ENCODE results near the gene ZNF474.

The ZNF474 gene

GRCh38 chr5:122120493-122120892, 8.9 kb upstream of the ZNF474 start:
- Histone ChIP-seq H3K36me3 (no peaks in the 10 kb centered on the region), H3K9me3 (no peaks in the 10 kb centered on the region), H3K4me3 (no peak overlapping the region), H3K27ac (no peak overlapping the region), H3K4me1 (peaks cover 0 to 5% (median 0%) of the 10 kb centered on the region in 4 donors), H3K27me3 (no peaks in the 10 kb centered on the region)
- intact Hi-C loops (cut with DNase I; ENCODE audit: low total_unique reads) = no loop called here
- no peak for DNase-seq
- TF ChIP-seq CTCF (IDR thresholded peaks at IDR 0.05) = no peak

DNA sequence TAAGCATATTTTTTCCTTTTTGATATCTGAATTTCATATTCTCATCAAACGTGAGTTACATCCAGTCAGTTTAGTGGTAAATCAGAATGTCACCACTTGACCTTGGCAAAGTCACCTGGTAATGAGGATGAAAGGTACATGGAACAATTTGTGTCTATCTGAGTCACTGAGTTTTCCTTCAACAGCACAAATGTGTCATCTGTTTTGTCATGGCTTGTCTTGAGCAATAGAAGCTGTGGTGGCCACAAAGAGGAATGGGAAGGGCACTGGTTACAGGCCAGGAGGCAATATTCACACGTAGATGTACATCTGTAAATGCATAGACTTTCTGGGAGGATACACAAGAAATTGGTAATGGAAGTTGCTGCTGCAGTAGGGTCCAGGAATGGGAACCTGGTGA, 8.4 kb upstream of the ZNF474 start:
- DNase-seq = no peak
- H3K4me1 ChIP-seq = peaks cover 0 to 5% (median 0%) of the 10 kb centered on the region in 4 donors
- no peaks in the 10 kb centered on the region for H3K27me3 ChIP-seq
- intact Hi-C loops (cut with DNase I; ENCODE audit: low total_unique reads) = no loop called here
- no peaks in the 10 kb centered on the region for H3K9me3 ChIP-seq
- no peak for TF ChIP-seq CTCF (IDR thresholded peaks at IDR 0.05)
- H3K36me3 ChIP-seq = no peaks in the 10 kb centered on the region
- no peak overlapping the region for H3K4me3 ChIP-seq
- no peak overlapping the region for H3K27ac ChIP-seq

DNA sequence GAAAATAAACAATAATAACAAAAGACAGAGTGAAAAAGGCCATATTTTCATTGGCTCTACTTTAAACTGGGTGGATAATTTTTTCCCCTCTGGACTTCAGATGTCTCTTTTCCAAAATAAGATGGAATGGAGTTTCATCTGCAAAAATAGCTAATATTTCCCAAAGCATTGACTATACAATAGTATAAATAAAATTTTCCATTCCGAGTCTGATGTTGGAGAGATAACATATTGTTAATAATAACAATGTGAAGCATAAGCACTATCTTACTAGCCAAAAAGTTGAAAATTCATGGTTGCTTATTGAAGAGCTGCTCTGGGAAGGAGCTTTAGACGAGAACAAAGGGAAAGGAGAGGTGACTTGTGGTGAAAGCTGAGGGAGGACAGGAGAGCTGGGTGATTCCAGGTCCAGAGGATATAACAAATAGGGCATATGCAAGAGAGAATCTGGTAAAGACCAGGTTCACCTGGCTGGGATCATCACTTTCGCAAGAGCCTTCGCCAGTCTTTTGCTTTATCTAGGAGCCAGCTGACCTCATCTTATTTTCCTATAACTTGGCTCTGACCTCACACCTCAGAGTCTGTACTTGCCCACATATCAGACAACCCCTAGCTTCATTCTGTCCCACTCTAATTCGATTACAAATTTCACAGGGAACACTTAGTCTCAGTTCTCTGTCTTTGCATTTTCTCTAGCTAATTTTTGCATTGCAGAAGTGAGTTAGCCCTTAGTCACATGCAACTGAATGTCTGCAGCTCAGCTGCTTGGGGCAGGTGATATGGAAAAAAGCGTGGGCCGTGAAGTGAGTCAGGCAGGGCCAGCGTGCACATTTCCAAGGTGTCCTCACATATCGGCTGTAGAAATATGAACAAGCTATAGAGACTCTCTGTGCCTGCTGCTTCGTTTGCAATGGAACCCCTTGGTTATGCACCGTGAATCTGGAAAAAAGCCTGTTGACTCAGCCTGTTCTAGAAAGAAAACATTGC, 7.6 kb upstream of the ZNF474 start:
- H3K36me3 ChIP-seq = no peaks in the 10 kb centered on the region
- no peaks in the 10 kb centered on the region for H3K9me3 ChIP-seq
- peaks cover 0 to 12% (median 0%) of the 10 kb centered on the region in 4 donors for H3K4me1 ChIP-seq
- DNase-seq = no peak
- no peak overlapping the region for H3K27ac ChIP-seq
- H3K27me3 ChIP-seq = no peaks in the 10 kb centered on the region
- TF ChIP-seq CTCF (IDR thresholded peaks at IDR 0.05) = no peak
- H3K4me3 ChIP-seq = no peak overlapping the region
- intact Hi-C loops (cut with DNase I; ENCODE audit: low total_unique reads) = no loop called here

- H3K4me3 ChIP-seq = no peak overlapping the region
- no peaks in the 10 kb centered on the region for H3K36me3 ChIP-seq
- intact Hi-C loops (cut with DNase I; ENCODE audit: low total_unique reads) = no loop called here
- H3K4me1 ChIP-seq = peaks cover 0 to 26% (median 3%) of the 10 kb centered on the region in 4 donors
- no peaks in the 10 kb centered on the region for H3K9me3 ChIP-seq
- TF ChIP-seq CTCF (IDR thresholded peaks at IDR 0.05) = no peak
- no peak for DNase-seq
- H3K27me3 ChIP-seq = no peaks in the 10 kb centered on the region
- H3K27ac ChIP-seq = no peak overlapping the region
Observed at GRCh38 chr5:122124766-122125165, 4.6 kb upstream of the ZNF474 start.

DNA sequence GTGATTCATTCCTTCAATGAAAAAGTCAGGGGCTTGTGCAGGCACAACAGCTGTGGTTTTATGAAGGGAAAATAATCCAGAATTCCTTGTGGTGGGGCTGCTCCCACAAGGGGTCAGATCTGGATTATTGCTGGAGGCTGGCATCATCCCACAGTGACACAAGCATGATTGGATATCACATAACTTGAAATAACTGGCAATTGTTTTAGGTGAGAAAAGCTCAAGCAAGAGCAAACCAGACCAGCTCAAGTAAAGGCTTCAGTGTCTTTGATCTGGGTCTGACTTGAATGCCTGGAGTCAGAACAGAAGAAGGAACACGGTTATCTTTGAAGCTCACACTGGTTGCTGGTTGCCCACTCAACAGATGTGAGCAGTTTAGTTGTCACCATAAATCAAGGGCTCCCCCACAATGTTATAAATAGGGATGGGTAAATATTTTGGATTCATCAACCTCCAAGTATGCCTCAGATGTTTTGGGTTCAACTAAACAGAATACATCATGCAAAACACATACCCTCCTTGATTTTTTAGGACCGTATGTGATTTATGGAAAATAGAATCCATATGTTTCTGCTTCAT, 3.1 kb upstream of the ZNF474 start:
- peaks cover 0 to 26% (median 3%) of the 10 kb centered on the region in 4 donors for H3K4me1 ChIP-seq
- no peaks in the 10 kb centered on the region for H3K27me3 ChIP-seq
- no peaks in the 10 kb centered on the region for H3K9me3 ChIP-seq
- TF ChIP-seq CTCF (IDR thresholded peaks at IDR 0.05) = no peak
- intact Hi-C loops (cut with DNase I; ENCODE audit: low total_unique reads) = no loop called here
- H3K27ac ChIP-seq = peak overlapping the region; percentile 50 to 53
- DNase-seq = no peak
- H3K4me3 ChIP-seq = peak overlapping the region in 1 of 2 donors; percentile 1
- no peaks in the 10 kb centered on the region for H3K36me3 ChIP-seq
